GM19397 (cell line): ENCODE measurements around the gene NEDD9.

Source experiments
- ATAC-seq: cut with Tn5 transposase; IDR thresholded peaks from one replicate; pipeline ENCODE4 v1.9.1; 2021; ENCODE audit warnings: mild to moderate bottlenecking, moderate library complexity; ENCODE audit not compliant: unreplicated experiment

NEDD9 gene

DNA sequence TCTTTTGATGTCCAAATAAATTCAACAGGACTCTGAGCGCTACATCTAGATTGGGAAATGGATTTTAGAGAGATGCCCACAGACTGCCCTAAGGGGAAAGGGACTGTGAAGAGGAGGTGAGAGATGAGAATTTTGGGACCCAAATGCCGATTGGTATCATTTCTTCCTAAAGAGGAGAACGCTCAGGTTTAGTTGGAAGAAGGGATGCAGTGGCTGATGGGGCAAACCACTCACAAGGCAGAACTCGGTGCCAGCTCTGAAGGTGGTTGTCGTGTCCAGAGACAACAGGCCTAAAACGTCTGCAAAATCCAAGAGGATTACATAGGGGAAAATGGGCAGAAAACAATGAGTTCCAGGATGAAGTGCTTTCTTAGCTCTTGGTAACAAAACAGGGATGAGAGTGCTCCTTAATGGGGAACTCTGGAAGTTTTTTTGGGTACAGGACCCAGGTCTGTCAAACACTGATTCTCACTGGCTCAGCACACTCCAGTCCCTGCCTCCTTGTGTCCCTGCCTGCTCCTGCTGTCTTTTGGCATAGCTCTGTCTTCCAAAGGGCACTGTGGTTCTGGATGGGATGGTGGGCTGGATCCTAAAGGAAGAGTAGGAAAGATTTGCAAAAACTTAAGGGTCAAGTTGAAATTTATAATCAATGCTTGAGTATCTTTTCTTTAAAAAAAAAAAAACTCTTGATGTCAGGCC, 29.0 kb downstream of the NEDD9 start:
- no peak for ATAC-seq

DNA sequence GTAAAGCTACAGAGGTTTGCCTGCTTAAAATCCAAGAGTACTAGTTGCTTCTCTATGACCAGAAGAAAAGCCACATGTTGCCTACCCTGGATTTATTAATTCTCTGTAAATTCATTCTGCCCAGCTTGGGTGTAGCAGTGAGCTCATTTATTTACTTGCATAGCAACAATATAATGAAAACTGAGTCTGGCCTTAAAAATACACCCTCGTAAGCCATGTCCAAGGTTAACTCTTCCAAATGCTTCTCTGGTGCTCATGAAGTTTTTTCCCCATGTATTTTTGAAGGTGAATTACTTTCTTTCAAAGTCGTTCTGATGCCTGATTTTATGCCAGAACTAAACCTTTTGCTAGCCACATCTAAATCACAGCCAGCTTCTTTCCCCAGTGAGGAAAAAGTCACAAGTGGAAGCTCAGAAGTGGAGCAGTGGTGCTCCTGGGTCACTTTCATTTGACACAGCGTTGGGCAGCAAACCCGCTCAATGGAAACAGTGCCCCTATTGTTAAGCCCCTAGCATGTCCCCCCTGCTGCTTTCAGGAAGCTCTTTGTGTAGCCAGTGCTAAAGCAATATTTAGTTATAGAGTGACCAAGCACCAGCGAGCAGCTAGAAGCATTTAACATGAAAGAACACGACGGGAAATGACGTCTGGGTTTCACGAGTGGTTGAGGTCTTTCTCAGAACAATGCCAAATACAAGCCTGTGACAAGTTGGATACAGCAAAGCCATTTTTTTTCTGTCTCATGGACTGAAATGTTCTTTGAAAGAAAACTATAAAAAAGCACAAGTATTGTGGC, 29.8 kb downstream of the NEDD9 start:
- no peak for ATAC-seq

DNA sequence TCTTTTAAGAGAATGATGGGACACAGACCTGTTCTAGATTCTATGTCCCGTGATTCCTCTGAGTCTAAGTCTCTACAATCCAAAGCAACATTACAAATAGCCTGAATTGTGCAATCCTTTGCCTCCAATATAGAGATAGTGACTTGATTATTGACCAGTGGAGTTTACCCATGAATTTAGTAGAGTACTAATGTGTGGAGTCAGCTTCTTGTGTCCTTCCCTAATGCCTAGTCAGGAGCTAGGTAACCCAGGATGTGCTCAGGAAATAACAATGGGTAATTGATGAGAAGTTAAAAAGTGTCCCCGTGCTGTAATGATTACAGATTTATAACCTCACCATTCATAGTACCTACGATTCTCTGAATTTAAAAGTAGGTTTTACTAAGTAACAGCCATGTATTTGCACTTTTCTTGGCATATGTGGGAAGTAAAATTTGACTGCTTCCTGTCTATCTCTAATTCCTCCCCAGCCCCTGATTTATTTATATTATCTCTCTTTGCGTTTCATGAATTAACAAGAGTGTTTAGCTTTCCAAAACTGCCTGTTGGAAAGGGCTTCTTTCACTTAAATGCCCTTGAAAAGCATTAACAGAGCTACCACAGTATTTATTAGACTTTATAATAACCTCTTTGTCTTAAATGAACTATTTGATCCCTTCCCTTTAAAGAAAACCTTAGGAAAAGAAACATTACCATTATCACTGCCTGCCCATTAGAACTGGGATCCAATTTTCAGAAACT, 30.5 kb downstream of the NEDD9 start:
- ATAC-seq = no peak

DNA sequence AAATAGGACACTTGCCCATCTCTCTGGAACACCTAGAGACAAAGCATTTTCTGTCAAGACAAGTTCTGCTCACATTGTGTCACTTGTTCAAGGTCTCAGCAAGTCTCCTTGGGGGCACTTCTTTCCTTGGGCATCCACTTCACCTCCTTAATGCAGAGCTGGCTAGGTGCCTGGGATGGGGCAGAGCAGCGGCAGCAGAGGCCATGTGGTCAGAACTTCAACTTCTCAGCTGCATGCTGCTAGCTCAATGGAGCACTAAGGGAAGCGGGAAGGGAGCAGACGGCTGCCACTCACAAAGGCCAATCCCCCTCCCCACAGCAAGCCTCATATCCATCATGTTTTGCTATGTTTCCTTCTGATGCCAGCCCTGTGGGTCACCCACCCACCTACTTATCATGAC, 31.5 kb downstream of the NEDD9 start:
- no peak for ATAC-seq

DNA sequence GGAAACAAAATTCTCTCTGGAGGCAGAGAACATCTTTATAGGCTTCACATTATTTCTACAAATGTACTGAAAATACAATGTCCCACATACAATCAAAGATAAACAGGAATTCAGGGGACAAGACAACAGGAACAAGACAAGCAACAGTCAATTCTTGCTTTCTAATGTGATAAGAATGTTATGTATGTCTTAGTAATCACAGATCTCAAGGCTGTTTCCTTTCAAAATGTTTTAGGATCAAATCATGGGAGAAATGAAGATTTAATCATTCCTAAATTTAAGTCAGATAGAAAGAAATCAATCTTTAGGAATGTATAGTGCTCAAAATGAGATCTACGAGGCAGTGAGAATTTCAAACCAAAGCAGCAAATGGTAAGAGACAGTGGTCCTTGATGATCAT, 32.1 kb downstream of the NEDD9 start:
- no peak for ATAC-seq

DNA sequence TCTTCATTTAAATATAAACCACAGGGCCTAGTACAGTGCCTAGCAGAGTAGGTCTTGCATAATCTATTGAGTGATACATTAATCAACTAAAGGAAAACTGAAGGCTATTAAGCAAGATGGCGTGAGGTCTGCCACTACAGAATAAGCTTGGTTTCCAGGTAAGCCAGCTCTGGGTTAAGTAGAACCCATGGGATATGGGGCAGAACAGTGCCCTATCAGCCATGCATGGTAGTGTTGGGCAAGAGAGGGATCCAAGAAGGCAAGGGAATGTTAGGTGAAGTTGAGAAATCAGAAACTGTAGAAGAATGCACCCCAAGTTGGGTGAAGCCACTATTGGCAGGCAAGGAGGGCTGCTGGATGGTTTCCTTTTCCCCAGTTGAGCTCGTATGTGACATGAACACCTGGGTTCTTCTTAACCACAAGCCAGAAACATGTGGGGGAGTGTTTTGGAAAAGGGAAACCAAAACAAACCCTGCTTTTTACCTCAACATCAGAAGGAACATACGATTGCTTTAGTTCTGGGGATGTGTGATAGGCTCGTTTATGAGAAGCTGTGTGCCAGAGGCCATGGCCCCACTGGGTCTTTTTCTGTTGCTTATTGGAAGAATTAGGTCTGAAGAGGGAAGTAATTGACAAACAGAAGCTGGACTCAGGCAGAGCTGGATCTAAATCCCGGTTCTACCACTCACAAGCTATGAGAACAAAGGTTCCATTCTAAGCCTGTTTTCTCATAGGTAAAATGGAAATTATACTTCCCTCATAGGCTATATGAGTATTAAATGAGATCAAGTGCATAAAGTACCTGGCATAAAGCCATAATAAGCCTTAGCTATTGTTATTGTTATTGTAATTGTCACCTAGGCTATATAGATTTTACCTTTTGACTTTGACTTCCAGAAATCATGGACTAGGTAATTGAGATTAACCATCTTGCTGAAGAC, 33.5 kb downstream of the NEDD9 start:
- ATAC-seq = no peak

DNA sequence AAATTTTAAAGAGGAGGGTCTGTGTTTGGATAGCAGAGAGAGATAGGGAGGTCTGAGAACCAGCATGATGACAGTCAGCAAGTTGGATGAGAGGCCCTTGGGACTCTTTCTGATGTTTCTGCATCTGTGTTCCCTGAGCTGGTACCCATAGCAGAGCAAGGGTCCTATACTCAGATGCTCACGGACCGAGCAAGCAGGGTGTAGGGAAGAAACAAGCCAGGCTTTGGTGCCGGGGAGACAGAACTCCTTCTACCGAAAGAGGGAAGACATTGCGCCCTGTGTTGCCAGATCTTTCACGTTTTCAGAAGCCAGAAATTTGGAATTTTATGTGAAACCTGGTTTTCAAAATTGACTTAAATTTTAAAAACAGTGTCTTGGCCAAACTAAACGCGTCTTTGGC, 34.6 kb downstream of the NEDD9 start:
- ATAC-seq = no peak

DNA sequence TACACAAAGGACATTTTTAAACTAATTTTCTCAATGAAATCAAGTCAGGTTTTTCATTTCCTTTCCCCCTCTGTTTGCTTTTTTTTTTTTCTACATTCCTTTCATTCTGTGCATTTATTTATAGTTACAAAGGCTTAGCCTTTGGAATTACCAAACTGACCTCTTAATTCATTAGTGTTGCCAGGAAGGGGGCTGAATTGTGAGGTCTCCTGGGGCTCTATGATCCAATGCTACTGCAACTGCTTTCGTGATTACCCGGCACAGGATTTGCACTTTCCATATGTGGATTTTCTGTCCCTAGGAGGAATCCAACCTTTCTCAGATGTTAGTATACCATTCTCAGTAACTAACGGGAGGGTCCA, 35.3 kb downstream of the NEDD9 start:
- ATAC-seq = no peak

DNA sequence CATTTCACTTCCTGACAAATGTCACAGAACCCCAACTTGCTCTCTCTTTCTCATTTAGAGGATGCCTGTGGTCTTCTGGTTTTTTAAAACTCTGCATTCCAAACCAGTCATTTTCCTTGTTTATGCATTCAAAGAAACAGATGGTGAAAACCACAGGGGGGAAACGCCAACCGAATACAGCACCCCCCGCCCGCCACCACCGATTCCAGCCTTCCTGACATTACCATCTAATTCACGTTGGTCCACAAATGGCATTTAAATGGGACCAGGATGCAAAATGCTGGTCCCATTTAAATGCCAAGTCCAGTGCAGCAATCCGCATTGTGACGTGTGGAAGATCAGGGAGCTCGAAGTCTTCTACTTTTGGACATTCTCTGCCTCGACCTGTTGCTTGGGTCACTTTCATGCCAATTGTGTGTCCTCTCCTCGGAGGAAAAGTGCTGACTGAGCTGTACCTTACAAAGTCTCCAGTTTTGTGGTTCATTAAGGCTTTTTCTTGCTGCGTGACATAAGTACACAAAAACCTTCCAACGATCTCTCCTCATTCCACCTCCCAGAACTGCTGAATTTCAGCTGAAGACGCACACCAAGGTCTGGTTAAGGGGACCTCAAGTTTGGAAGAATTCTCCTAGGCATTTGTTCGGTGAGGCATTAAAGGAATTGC, 35.8 kb downstream of the NEDD9 start:
- no peak for ATAC-seq

DNA sequence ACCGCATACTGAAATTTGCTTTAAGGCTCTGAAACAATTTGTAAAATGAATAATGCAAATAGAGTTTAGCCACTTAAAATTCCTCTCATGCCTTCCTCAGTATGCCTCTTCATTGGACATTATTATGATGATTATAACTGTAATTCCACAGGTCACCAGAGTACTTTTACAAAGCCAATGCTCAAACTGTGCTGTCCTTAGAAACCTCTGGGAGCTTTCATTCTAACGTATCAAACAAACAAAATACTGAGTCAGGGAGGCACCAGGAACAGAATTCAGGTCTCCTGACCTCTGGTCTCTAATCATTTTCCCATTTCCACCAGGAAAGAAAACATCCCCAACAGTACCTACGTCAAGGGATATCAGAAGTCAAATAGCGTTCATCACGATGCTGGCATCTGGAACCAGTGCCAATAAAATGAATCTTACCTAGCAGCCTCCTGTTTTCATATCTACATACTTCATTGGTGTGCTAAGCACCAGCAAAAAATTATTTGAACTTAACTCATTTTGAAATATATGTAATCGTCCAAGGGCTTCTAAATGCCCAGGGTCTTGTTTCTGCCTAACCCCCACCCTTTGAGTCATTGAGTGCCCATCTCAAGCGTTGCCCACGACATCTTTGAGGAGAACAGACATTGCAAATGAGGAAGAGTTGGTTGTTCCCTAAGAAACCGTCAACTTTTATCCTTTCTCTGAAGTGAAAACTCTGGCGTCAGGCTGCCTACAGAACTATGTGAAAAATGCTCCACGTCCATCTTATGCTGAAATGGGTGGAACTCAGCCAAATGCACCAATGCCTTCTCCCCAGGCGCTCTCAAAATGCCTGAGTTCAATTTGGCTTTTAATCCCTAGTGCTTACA, 37.9 kb downstream of the NEDD9 start:
- no peak for ATAC-seq

DNA sequence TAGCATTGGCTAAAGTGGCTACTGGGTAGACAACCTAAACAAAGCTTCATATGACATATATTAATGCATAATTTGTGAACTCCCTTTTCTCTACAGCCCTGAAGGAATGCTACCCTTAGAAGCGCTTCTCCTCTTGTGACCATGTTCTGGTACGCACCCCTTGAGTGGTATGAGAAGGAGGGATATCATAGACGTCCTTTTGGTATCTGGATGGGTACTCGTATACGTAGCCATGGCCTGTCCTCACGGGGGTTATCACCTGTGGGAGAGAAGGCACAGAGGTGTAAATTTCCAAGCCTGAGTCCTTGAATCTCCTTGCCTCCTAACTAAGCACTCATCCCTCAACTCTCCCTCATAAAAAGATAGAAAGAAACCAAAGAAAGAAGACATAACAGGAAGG, 39.0 kb downstream of the NEDD9 start:
- no peak for ATAC-seq

DNA sequence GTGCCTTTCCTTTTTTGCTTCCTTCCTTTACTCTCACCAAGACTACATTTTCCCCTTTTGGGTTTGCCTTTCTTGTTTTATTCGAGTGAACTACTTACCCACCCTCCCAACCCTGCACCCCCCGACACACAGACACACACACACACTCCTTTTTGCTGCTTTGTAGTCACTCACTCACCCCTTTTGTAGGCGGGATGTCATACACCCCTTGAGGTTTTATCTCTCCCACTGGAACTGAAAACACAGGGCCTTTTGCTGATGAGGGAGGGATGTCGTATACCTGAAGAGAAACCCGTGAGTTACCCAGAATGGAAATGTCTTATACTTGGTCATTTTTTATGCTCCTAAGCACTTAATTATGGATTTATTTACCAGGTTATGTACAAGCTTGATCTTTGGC, 40.3 kb downstream of the NEDD9 start:
- ATAC-seq = no peak

DNA sequence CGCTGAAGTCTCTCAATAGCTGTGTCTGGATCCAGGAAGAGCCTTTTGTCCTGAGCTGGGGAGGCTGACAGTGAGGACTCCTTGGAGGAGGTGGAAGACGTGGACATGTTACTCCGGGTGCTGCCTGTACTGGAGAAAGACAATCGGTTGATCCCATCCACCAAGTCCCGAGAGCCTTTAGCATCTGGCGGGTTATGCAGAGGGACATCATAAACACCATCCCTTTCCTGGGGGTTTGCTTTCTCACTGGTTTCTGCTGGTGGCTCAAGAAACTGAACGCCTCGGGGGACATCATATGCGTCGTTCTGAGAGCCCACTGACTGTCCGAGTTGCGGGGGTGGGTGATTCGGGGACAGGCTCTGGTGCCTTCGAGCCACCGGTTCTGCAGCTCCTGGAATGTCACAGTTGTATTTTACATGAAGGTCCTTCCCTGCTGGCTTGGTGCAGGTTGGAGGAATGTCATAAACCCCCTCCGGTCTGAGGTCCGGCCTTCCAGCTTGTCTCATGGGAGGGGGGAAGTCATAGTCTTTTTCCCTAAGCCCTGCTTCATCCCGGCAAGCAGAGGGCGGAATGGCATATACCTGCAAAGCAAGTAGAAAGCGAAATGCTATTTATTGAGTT, 41.7 kb downstream of the NEDD9 start:
- ATAC-seq = no peak

DNA sequence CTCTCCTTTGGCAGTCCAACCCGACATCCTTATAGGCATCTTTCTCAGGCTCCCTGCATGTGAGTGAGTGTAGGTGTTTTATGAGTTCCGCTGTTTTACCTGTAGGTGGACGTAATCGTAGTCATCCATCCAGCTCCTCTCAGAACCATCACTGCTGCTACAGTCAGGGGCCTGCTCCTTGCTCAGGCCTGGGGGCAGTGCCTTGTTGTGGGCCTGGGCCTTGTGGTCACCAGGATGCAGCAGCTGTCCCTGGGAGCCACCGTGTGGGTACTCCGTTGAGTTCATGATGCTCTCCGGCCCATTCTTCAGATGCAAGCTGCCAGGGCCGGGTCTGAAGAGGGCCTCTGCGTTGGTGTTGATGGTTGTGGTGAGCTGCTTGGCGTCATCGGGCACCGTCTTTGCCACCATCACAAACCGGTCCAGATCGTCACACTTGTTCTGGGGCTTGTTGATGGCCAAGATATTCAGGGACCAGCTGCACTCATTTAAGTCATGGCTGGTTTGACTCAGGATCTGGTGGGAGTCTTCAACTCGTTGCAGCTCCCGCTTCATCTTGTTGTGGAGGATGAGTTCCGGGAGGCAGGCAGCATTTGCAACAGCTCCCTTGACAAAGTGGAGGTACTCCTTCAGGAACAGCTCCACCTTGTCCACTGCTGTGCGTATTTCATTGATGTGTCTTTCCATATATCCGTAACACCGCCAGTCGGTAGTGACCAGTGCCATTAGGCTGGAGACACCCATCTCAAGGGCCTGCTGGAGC, 42.4 kb downstream of the NEDD9 start:
- ATAC-seq = no peak

DNA sequence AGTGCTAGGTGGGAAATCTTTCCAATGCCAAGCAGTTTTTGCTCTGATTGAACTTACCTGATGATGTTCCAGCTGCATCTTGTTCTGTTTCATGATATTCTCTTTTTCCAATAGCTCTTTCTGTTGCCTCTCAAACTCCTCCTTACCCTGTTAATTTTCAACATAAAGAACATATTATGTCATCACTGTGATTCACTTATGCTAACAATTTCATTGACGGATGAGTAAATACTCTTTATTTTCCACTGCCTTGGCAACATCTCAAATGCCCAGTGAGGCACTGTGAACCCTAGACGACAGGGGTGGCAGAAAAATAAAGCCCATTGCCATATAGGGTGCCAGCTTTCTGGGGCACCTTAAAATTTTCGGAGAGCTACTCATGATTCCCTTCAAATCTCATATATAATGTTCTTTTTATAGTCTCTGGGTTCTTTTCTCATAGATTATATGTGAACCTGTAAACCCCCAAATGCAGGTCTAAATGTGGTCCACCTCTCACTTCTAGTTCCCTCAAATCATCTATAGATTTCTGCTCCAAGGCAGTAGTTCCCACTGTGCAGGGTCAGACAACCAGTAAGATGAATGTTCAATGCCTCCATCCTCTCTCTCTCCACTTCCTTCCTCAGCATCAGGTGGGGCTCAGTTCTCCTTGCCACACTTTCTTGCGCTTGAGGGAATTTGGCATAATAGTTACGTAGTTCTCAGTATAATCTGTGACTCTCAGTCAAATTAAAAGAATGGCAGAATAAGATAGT, 44.1 kb downstream of the NEDD9 start:
- ATAC-seq = no peak

DNA sequence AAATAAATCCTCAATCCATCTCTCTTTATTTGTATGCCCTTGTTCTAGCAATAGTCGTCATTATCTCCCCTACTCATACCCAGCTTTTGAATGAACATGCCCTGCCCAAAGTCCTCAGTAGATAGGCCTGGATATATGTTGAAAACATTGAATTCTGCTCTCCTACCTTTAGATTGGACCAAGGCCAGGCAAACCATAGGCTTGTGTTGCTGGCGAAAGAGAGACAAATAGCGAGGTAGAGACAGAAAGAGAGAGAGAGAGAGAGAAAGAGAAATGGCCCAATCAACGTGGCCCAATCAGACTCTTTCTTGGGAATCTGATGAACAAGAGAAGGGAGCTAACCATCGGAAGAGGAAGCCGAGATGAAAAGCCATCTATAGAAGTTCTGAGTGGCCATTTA, 45.2 kb downstream of the NEDD9 start:
- no peak for ATAC-seq

DNA sequence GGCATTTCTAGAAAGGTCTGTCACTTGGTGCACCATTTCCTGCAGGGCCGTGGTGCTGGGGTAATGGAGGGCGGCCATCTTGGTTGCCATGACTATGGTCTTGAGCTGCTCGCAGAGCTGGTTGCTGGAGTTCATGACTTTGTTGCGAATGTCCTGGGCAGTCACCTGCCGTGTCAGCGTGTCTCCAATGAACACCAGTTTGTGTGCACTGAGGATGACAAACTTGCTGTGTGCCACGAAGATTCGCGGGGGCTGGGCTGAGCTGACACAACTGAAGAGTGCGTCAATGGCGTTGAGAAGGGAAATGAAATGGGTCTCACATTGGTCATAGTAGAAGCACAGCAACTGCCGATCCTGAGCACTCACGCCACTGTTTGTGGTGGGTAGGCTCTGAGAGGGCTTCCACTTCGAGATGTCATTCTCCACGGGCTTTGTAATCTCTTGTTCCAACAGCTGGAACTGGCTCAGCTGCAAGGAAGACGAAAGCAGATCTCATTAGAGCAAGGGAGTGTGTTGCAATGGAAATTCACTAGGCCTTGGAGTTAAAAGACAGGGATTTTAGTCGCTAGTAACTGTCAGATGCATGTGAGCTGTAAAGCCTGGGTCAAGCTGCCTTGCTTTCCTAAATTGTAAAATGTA, 47.1 kb downstream of the NEDD9 start:
- ATAC-seq = no peak
